ENCODE results near the gene SEMA7A.
"Not testable (repeated sequence)": the region's sequence is repeated elsewhere in the genome, so short reads cannot be mapped to it uniquely, and the experiment has no call there.

Gene SEMA7A

GRCh38 chr15:74433592-74434262 lies at the start of gene SEMA7A:
Gene SEMA7A (minus strand): TSS chr15:74433958. CDS start chr15:74433918, 40 bp downstream.
- DNase-seq (ENCODE audit: low spot score): peak; percentile 97

GRCh38 chr15:74482661-74483060 lies 48.9 kb upstream of the SEMA7A start:
- DNase-seq (ENCODE audit: low spot score): no peak

- not testable (repeated sequence) for DNase-seq (ENCODE audit: low spot score)
Observed at GRCh38 chr15:74480364-74480763, 46.6 kb upstream of the SEMA7A start.

- DNase-seq (ENCODE audit: low spot score): not testable (repeated sequence)
Observed at GRCh38 chr15:74471621-74472020, 37.9 kb upstream of the SEMA7A start.

GRCh38 chr15:74470631-74471395 lies 37.1 kb upstream of the SEMA7A start:
- DNase-seq (ENCODE audit: low spot score): no peak

- no peak for DNase-seq (ENCODE audit: low spot score)
Observed at GRCh38 chr15:74468341-74469032, 34.7 kb upstream of the SEMA7A start.

- DNase-seq (ENCODE audit: low spot score): no peak
Observed at GRCh38 chr15:74466570-74466969, 32.8 kb upstream of the SEMA7A start.

- no peak for DNase-seq (ENCODE audit: low spot score)
Observed at GRCh38 chr15:74464897-74465296, 31.1 kb upstream of the SEMA7A start.

GRCh38 chr15:74464216-74464615 lies 30.5 kb upstream of the SEMA7A start:
- no peak for DNase-seq (ENCODE audit: low spot score)

- DNase-seq (ENCODE audit: low spot score): no peak
Observed at GRCh38 chr15:74463634-74464033, 29.9 kb upstream of the SEMA7A start.

GRCh38 chr15:74461847-74462511 lies 28.2 kb upstream of the SEMA7A start:
- DNase-seq (ENCODE audit: low spot score): no peak

- DNase-seq (ENCODE audit: low spot score): peak; percentile 95
Observed at GRCh38 chr15:74460871-74461846, 27.4 kb upstream of the SEMA7A start, which contains the start of gene UBL7. Gene UBL7 (minus strand): TSS chr15:74461160. CDS start chr15:74458867, 2,293 bp downstream.

- no peak for DNase-seq (ENCODE audit: low spot score)
Observed at GRCh38 chr15:74460298-74460697, 26.5 kb upstream of the SEMA7A start.

- DNase-seq (ENCODE audit: low spot score): not testable (repeated sequence)
Observed at GRCh38 chr15:74459798-74460197, 26.0 kb upstream of the SEMA7A start.

- DNase-seq (ENCODE audit: low spot score): no peak
Observed at GRCh38 chr15:74458473-74458872, 24.7 kb upstream of the SEMA7A start.

GRCh38 chr15:74457036-74457435 lies 23.3 kb upstream of the SEMA7A start:
- not testable (repeated sequence) for DNase-seq (ENCODE audit: low spot score)

- DNase-seq (ENCODE audit: low spot score): no peak
Observed at GRCh38 chr15:74454764-74455500, 21.2 kb upstream of the SEMA7A start.

- DNase-seq (ENCODE audit: low spot score): no peak
Observed at GRCh38 chr15:74453925-74454763, 20.4 kb upstream of the SEMA7A start.

Data from AG08396 (cell line).